Activated CD8-positive, alpha-beta memory T cell treated with anti-CD3 and anti-CD28 coated beads, Interleukin-2, amount 50 U/mL, for 4 hours (primary cell): ENCODE results near the gene MATR3.
"Not testable (repeated sequence)": the region's sequence is repeated elsewhere in the genome, so short reads cannot be mapped to it uniquely, and the experiment has no call there.

ENCODE experiments used
- DNase-seq: peaks from one replicate; pipeline ENCODE4 v3.0.0-alpha.2; 2020

The MATR3 gene

DNA sequence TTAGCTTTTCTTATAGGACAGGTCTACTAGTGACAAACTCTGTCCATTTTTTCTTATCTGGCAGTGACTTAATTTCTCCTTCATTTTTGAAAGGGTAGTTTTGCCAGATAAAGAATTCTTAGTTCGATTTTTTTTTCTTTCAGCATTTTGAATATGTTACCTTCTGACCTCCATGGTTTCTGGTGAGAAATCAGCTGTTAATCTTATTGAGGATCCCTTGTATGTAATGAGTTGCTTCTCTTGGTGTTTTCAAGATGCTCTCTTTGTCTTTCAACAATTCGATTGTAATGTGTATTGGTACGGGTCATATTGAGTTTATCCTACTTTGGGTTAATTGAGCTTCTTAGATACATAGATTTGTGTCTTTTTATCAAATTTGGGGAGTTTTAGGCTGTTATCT is 60.6 kb downstream of the MATR3 start:
- no peak for DNase-seq

DNA sequence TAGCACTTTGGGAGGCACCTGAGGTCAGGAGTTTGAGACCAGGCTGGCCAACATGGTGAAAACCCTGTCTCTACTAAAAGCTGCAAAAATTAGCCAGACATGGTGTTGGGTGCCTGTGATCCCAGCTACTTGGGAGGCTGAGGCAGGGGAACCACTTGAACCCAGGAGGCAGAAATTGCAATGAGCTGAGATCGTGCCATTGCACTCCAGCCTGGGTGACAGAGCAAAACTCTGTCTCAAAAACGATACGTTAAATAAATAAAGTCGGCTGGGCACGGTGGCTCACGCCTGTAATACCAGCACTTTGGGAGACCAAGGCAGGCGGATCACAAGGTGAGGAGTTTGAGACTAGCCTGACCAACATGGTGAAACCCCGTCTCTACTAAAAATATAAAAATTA is 62.4 kb downstream of the MATR3 start:
- not testable (repeated sequence) for DNase-seq

DNA sequence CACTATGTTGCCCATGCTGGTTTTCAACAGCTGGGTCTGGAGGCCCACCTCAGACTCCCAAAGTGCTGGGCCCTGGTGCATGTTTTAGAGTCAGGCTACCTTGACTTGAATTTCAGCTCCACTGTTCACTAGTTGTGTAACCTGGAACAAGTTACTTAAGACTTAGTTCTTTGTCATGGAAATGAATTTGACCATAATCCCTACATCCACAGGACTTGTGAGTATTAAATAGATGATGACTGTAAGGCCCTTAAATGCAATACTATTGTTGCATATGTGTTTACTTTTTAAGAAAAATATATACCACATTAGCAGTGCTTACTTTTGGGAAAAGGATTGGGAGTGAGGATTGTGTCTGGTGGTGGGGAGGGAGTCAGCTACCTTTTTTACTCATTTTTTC is 64.5 kb downstream of the MATR3 start:
- DNase-seq = no peak

DNA sequence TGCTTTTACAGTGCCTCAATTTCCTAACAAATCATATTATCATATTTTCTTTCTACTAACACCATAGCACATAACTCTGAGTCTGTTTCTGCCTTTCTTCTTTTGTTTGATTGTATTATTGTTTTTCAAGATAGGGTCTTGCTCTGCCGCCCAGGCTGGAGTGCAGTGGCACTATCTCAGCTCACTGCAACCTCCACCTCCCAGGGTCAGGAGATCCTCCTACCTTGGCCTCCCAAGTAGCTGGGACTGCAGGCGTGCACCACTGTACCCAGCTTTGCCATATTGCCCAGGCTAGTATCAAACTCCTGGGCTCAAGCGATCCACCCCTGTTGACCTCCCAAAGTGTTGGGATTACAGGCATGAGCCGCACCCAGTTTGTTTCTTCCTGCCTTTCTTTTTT is 66.8 kb downstream of the MATR3 start:
- DNase-seq = no peak

DNA sequence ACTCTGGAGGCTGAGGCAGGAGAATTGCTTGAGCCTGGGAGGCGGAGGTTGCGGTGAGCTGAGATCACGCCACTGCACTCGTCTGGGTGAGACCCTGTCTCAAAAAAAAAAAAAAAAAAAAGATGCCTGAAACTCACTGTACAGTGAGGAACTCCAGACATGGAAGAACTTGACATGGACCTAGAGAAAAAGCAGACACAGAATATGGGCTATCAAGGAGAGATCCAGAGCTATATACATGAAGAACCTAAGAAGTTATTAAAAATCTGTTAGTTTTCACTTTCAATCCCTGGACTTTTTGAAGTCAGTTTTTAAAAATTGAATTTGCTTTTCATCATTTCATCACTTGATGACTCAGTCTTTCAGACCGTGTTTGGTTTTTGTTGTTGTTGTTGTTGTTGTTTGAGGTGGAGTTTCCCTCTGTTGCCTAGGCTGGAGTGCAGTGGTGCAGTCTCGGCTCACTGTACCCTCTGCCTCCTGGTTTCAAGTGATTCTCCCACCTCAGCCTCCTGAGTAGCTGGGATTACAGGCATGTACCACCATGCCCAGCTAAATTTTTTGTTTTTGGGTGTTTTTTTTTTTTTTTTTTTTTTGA is 68.4 kb downstream of the MATR3 start:
- no peak for DNase-seq

DNA sequence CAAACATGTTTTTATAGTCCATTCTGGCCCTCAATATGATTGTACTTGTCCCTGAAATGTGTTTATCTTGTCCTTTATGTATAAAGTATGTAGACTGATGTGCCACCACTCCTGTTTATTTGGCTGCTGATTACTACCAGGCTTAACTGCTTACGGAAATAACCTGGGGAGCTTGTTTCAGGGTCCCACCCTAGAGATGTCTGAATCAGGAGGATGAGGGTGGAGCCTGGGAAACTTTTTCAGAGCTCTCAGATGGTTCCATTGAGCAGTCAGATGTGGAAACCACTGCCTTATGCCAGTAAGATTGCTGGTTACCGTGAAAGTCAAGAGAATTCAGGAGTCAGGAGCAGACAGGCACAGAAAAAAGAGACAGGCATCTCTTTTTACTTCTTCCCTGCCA is 70.4 kb downstream of the MATR3 start:
- no peak for DNase-seq

DNA sequence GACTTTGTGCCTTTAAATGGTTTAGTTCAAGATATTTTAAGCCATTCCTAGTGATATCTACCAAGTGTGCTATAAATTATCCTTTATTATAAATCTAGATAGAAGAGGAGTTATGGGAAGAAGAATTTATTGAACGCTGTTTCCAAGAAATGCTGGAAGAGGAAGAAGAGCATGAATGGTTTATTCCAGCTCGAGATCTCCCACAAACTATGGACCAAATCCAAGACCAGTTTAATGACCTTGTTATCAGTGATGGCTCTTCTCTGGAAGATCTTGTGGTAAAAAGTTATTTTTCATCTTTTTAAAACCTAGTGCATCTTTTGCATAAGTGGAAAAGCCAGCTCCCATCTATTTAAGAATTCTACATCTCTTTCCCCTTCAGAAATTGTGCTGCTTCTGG is 70.9 kb downstream of the MATR3 start:
- no peak for DNase-seq

DNA sequence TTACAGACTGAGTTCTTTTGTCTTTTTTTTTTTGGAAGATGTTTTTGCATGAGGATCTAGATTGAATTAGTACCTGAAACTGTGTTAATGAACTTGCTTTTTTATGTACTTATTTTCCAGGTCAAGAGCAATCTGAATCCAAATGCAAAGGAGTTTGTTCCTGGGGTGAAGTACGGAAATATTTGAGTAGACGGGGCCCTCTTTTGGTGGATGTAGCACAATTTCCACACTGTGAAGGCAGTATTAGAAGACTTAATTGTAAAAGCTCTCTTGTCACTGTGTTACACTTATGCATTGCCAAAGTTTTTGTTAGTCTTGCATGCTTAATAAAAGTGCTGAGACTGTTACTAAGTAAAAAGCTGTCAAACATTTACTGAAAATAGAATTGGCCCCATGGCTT is 75.1 kb downstream of the MATR3 start:
- no peak for DNase-seq

DNA sequence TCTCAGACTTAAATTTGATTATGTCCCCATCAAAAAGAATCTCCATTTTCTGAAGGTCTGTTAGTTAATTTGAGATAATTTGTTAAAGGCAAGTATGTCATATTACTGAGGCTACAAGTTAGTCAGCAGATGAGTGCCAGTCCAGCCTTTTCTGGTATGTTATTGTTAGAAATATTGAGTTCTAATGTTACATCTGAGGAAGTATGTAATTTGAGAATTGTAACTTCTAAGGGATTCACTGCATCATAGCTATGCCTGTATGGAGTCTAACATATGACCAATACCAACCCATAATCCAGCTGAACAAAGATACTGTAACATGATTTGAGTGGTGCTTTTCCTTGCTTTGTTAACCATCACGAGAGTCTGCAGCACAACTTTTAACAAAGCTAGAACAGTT is 75.6 kb downstream of the MATR3 start:
- no peak for DNase-seq

DNA sequence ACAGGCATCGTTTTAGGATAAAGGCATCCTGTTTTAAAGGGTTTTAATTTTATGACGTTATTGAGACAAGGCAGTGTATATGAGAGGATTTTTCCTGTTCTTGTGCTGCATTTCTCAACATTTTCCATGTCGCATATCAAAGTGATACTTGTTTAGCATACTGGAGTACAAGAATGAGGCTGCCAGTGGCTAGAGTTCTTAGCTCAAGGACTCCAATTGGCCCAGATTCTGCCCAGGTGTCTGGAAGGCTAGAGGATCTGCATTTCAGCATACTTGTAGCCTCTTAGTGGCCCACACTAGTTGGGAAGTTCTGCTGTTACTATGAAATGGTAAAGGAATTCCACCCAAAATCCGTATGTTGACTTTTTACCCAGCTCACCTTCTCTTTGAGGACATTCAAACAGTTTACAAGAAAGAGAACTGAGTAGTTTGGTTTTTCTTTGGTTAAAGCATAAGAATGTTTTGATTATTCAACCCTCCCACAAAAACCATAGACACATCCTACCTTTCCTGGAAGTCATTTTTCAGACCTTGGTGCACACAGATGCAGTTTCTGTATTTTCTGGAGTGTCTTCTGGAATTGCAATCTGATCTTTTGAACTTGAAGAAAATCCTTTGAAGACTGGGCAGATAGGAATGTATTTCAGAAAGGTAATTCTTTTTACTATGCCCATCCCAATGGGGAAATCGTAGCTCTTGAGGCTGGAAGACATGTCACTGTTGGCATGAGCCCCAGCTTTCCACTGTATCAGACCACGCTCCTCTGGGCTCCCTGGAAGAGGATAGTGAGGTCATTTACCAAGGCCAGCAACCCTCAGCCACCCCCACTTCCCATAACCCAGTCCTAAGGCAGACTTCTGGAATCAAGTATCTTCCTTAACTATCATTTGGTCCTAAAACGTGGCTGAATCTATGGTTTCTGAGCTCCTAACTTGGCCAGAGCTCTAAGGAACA is 78.2 kb downstream of the MATR3 start:
- DNase-seq = no peak

DNA sequence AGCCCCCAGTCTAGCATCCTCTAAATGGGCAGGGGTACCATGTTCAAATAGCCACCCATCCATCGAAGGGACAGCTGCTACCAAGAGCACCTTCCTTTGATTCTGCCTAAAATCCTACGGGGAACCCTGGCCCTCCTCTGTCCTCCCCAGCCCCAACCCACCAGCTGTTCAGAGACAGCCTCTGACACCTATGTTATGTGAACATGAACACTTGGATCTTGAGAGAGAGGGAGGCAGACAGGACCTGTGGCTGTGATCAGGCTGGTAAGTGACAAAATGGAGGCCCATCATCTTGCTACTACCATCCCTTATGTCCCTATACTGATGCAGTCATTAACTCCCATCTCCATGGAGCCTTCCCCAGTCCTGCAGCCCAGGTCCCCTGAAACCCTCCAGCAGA is 81.4 kb downstream of the MATR3 start:
- DNase-seq = no peak

DNA sequence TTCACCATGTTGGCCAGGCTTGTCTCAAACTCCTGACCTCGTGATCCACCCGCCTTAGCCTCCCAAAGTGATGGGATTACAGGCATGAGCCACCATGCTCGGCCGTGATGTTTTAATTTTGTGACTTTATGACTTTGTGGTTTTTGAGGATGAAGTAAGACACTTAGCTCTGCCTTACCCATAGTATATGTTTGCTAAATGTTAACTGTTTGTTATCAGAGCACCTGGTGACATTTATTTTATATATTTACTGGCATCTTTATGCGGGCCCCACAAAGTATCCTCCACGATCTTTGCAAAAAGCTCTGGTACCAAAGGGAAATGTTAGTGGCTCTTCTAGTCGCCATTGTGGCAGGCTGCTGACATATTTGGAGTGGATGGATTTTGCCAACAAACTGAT is 82.8 kb downstream of the MATR3 start:
- DNase-seq = no peak

DNA sequence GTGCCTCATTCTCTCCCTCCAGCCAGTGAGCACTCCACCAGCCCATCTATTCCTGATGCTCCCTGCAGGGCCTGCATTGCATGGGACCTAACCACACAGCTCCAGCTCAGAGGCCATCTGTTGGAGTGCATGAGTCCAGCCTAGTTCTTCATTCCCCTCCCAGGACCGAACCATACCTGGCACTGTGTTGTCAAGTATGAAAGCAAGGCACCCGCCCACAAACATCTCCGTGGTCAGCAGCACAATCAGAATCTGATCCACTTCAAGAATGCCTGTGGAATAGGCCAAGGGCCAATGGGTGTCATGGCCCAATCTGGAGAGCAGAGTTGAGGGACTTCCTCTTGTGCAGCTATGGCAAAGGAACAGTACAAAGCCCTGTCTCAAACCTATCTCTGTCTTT is 83.7 kb downstream of the MATR3 start:
- DNase-seq = no peak

DNA sequence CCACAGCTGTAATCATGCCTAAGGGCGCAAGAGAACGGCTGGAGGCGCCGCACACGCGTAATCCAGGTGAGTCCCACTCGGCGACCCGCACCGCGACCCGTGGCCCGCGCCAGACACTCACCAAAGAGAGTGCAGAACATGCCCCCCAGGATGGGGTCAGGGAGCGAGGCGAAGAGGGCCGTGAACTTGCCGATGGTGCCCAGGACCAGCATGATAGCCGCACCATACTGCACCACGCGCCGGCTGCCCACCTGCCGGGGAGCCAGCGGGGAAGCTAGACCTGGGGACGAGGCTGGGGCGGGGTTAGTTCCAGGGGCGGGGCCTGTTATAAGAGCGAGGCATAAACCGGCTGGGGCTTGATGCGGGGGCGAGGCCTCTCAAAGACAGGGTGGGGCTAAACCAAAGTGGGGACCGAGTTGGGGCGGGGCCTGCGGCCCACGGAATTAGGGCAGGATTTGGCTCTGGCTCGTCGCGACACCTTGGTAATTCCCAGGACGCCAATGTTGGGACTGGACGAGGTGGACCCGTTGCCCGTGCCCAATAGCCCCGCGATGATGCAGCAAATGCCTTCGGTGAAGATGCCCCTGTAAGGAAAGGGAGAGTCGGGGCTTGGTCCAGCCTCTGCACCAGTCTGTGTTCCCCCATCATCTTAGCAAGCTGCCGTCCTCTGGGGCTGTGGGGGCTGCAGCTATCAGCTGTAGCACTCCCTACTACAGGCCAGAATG is 84.7 kb downstream of the MATR3 start:
- DNase-seq = no peak

DNA sequence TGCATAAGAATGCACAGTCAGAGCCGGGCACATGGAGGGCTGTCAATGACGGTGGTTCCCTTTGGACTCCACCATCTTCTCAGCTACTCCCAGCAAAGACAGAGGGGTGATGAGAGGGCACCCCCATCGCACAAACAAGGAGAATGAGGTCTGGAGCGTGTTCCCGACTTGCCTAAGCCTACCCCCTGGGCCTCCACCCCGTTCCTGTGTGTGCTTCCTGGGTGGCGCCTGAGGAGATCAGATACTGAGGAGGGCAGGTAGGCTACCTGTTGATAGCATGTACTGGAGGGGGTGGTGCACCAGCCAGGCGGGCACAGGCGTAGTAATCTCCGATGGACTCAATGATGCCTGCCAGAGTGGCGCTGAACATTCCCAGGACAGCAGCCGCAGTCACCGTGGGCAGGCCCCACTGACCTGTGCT is 85.4 kb downstream of the MATR3 start:
- no peak for DNase-seq

DNA sequence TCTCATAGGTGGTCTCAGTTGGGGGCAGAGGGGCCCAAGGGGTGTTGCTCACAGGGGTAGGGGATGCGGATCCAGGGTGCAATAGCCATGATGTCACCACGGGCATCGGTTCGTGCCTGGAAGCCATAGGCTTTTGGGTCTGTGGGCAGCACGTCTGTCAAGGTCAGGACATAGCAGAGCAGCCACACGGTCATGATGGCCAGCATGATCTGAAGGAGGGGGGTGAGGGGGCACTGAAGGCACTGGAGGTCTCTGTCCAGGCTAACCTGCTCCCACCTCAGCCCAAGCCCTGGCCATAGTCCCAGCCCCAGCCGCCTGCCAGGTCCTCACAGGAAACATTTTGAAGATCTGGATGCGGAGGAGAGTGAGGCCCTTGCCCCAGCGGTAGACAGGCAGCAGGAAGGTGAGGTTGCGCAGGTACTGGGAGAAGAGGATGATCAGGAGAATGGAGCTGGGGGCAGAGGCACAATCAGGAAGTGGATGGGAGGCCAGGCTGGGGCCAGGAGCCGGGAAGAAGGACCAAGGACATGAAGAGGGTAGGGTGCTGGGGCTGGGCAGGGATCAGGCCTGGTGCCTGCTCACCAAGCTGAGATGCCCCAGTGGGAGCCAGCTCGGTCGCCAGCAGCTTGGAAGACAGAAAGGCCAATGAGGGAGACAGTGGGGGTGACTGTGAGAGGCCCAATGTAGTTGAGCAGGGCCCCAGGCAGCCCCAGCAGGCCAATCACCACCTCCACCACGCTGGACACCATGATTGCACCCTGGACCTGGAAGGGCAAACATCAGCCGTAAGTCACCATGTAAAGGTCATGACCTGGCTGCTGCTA is 86.3 kb downstream of the MATR3 start:
- no peak for DNase-seq
